ENCODE measurements around the gene DENND1C.

DNA sequence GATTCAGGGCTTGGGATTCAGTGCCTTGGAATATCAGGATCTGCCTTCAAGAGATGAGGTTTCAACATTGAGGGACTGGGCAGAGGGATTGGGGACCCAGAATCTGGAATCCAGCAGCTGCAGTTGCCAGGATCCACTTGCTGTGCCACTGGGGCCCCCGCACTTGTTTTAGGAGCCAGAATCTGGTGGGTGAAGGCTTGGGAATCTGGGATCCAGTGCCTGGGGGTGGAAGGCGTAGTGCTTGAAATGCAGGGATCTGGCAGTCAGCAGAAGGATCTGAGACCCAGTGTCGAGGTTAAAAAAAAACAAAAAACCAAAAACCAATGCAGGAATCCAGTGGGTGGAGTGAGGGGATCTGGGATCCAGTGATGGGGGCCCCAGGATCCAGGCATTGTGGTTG lies 40.7 kb downstream of the DENND1C start:
- TF ChIP-seq CTCF (conservative IDR thresholded peaks at IDR 0.05; ENCODE audit: low read depth, low read length) (no peak), EZH2 (IDR thresholded peaks at IDR 0.05; ENCODE audit: borderline replicate concordance, low read depth, low read length, poor library complexity, severe bottlenecking) (no peak)
